Frontal cortex (tissue), 4 donors: ENCODE measurements around the gene BMERB1. TPM values are rescaled to one million over a fixed set of nuclear protein-coding genes. Genes with fewer than 3 reads are reported as not detected.
"Not testable (repeated sequence)": the region's sequence is repeated elsewhere in the genome, so short reads cannot be mapped to it uniquely, and the experiment has no call there.

Experiments
- DNase-seq, 2 donors: peaks; one replicate each; pipeline ENCODE4 v3.0.0; 2012; ENCODE audit warnings: low spot score in 2 of 2
- FAIRE-seq: peaks from 2 replicates; lab custom pipeline; 2012; peaks lifted over from hg19 to GRCh38; lab: Jason Lieb, UNC
- total RNA-seq: library from RNA; depleted of rRNA; stranded (reverse); fragments of >200 nt; gene quantifications from one replicate; pipeline ENCODE4 v1.2.3, GENCODE V29; 2014
- donor health status: control.
- donor health status: control.
- donor health status: control.

The BMERB1 gene
- total RNA-seq, 1 donor from 2014 or later, result 81.1 TPM

DNA sequence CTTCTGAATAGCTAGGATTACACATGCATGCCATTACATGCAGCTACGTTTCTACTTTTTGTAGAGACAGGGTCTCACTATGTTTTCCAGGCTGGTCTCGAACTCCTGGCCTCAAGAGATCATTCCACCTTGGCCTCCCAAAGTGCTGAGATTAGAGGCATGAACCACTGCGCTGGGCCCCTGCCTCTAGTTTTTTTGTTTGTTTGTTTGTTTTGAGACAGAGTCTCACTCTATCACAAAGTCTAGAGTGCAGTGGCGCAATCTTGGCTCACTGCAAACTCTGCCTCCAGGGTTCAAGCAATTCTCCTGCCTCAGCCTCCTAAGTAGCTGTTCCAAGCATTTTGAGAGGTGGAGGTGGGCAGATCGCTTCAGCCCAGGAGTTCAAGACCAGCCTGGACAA is 12.7 kb upstream of the BMERB1 start:
- FAIRE-seq, DNase-seq: not testable (repeated sequence)

DNA sequence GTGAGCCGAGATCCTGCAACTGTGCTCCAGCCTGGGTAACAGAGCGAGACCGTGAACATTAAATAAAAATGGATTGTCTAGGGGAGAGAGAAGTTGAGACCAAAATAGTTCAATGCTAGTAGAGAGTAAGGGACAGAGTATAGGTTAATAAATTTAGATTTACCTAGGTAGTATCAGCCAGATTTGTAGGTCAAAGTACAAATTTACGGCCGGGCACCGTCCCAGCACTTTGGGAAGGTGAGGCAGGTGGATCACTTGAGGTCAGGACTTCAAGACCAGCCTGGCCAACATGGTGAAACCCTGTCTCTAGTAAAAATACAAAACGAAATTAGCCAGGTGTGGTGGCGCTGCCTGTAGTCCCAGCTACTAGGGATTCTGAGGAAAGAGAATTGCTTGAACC is 12.2 kb upstream of the BMERB1 start:
- FAIRE-seq (no peak), DNase-seq (no peak)

DNA sequence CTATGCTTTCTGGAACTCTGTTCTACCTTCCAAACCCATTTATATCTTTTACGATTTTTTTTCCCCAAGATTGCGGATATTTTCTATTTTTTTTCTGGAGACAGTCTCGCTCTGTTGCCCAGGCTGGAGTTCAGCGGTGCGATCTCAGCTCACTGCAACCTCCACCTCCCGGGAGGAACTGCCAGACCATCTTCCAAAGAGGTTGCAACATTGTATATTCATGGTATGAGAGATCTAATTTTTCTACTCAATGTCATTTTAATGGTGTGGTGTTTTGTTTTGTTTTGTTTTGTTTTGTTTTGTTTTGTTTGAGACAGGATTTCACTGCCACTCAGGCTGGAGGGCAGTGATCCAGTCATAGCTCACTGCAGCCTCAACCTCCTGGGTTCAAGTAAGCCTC is 8.5 kb upstream of the BMERB1 start:
- DNase-seq (no peak), FAIRE-seq (no peak)

DNA sequence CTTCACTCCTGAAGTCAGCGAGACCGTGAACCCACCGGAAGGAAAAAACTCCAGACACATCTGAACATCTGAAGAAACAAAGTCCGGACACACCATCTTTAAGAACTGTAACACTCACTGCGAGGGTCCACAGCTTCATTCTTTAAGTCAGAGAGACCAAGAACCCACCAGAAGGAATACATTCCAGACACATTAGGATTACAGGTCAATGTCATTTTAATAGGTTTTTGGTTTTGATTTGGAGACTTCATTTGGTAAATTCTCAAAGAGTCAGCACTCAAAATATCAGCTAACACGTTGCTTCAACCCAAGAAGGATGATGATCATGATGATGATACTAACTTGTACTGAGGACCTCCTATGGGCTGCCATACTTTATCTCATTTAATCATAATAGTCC is 7.6 kb upstream of the BMERB1 start:
- FAIRE-seq (no peak), DNase-seq (no peak)

DNA sequence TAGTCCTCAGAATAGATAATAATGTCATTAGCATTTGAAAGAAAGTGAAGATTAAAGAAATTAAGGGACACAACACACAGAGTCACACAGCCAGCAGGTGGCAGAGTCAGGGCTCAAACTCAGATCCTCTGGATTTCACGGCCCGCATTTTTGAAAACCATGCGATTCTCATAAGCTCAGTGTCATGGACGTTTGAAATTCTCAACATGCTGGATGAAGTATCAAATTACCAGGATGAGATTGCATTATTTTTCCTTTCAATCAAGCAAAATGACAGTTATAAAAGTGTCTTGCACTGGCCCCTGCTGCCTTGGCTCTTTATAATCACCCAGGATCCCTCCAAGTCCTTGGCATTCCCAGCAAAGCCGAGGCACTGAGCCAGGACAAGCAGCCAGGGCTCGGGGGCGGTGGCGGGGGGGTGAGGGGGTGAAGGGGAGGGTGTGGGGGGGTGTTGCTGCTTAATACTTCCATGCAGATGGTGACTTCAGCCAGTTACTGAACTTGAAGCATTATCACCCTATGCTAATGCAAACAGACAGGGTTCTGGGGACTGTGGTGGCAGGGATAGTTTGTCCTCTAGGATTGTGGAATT is 6.6 kb upstream of the BMERB1 start:
- DNase-seq (peak; percentile 44 to 50), FAIRE-seq (peak; percentile 10)

DNA sequence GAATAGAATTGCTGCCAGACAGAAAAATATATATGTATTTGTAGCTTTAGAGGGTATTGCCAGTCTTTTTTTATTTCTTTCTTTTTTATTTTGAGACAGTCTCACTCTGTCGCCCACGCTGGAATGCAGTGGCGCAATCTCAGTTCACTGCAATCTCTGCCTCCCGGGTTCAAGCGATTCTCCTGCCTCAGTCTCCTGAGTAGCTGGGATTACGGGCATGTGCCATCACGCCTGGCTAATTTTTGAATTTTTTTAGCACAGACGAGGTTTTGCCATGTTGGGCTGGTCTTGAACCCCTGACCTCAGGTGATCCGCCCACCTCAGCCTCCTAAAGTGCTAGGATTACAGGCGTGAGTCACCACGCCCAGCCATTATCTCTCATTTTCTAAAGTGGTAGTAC is 3.5 kb upstream of the BMERB1 start:
- FAIRE-seq, DNase-seq: not testable (repeated sequence)

DNA sequence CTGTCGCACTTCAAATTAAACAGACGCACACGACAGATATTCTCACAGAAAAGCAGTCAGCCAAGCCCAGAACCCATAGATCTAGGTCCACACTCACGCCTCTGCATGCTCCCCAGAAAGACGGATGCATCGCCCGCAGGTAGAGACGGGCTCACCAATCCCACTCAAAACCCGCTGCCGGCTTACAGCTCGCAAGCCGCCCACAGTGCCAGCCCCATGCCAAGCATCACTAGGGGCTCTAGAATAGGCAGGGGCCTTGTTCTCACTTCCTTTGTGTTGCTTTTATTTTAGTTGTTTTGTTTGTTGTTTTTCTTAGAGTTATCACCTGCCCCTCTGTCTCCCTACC is 336 bp upstream of the BMERB1 start:
- DNase-seq (no peak), FAIRE-seq (no peak)

DNA sequence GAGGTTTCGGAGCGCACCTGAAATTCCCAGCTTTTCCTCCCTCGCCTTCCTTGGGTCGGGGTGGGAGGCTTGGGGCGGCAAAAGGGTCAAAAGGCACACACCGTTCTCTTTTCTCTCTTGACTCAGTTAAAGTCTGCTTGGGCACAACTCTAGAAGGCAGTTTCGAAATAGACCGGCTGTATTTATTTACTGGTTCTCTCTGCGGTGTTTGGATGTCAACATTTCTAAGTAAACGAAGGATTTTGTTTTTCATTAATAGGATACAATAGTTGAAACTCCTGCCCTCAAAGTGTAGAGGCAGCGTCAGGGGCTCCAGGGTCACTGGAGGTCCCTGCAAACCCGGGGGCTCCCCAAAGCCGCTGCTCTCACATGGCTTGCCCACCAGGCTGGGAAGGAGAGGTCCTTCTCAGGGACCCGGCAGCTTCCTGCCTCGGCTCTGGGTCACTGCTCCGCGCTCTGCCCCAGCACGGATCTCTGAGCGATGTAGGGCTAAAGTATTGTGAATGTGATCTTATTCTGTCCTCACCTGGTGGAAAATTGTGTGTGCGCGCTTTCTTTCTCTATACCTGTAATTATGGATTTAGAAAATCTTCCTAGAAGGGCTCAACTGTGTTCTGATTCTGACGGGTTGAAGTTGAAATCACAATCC is 952 bp downstream of the BMERB1 start:
- no peak for FAIRE-seq
- DNase-seq, result no peak

DNA sequence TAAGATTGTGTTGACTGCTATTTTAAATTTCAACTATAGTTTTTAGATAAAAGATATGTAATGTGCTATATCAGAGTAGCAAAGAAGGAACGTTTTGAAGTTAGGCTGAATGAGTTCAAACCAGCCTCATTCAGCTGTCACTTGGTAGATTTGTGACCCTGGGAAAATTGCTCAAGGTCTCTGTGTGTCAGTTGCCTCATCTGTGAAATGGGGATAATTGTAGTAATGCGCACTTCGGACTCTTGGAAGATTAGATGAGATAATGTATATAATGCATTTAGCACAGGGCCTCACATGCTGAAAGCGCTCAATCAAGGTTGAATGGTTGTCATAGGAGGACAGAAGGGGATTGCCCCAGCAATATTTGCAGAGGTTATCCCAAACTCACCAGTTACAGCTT is 4.7 kb downstream of the BMERB1 start:
- no peak for FAIRE-seq
- DNase-seq, result no peak

DNA sequence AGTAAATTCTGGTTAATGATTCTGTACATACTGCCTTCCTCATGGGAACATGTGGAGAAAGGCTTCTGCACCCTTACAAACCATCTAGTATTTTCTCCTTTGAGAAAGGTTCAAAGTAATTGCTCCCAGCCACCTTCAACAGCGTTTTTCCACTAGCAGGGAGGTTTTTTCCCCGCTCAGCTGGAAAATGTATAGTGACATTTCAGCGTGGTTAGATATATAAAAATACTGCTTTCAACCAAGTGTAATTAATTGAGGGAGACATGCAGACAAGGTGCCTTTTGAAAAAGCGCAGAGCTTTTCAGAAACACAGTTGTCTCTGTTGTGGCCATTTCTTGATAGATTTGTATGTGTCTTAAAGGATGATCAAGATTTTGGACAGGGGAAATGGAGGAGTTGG is 5.1 kb downstream of the BMERB1 start:
- DNase-seq, result no peak
- no peak for FAIRE-seq

DNA sequence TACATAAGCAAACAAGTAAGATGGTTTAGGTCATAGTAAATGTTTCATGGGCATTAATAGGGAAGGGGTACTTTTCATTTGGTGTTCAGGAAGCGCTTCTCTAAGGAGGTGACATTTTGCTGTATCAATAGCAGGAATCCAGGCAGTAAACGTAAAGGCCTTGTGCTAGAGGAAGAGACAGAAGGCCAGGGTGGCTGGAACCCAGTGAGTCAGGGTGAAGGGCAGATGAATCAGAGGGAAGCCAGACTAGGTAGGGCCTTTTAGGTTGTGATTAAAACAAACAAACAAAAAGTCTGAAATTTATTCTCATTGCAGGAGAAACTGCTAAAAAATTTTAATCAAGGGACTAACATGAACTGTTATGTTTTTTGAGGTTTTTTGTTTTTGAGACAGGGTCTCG is 6.5 kb downstream of the BMERB1 start:
- DNase-seq (no peak), FAIRE-seq (no peak)

DNA sequence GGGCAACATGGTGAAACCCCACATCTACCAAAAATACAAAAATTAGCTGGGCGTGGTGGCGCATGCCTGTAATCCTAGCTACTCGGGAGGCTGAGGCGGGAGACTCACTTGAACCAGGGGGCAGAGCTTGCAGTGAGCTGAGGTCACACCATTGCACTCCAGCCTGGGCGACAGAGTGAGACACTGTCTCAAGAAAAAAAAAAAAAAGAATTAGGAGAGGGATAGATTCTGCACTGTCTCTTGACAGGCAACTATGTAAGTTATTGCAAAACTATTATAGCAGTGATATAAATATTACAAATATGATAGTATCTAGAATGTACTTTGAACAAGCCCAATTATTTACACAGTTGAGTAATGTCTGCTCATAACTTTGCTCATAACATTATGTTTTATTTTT is 7.8 kb downstream of the BMERB1 start:
- DNase-seq, FAIRE-seq: not testable (repeated sequence)

DNA sequence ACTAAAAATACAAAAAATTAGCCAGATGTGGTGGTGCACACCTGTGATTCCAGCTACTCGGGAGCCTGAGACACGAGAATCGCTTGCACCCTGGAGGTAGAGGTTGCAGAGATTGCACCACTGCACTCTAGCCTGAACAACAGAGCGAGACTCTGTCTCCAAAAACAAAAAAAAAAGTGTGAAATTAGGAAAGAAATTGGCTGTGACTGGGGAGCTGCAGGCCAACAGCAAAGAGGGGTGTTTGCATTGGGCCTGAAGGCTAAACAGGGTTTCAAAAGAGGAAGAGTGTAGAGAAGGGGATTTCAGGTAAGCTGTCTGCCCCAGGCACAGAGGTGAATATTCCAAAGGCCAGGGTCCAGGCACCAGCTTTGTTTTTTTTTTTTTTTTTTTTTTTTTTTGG is 9.4 kb downstream of the BMERB1 start:
- FAIRE-seq, result no peak
- no peak for DNase-seq

DNA sequence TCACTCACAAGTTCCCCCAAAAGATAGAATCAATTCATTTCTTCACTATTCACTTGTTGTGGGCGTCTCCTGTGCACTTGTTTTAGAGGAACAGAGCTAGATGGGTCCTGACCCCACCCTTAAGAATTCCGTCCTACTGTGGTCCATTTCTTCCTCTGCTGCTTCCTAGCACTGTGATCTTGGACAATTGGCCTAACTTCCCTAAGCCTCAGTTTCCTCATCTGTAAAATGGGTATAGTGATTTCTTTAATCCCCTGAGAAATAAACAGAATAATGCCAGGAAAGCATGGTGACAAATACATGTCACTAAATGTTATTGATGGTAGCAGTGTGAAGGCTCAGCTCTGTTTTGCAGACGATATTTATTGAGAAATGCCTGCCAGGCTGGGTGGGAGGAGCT is 9.9 kb downstream of the BMERB1 start:
- FAIRE-seq (no peak), DNase-seq (no peak)

DNA sequence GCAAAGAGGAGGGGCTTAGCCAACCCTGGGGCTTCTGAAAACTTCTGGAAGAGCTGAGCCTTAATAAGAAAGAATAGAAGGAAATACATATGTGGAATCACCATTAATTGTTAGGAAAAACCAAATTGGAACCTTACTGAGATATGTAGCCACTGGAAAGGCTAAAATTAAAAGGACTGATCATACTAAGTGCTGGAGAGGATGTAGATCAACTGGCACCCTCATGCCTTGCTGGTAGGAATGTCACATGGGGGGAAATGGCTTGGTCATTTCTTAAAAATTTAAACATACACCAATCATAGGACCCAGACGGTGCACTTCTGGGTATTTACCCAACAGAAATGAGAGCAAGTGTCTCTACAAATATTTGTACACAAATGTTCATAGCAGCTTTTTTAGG is 11.1 kb downstream of the BMERB1 start:
- no peak for FAIRE-seq

DNA sequence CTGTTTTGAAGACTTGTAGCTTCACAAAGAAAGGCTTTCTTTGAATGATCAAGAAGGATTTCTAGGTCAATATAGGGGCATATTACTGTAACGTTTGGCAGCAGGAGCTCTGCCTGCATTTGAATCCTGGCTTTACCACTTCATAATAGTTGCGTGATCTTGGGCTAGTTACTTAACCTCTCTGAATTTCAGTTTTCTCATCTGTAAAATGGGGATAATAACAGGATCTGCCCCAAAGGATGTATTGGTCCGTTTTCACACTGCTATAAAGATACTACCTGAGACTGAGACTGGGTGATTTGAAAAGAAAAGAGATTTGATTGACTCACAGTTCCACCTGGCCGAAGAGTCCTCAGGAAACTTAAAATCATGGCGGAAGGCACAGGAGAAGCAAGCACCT is 12.5 kb downstream of the BMERB1 start:
- DNase-seq, result no peak
- FAIRE-seq, result no peak

More for the DNA sequence above, 11.1 kb downstream of the BMERB1 start:
- no peak for DNase-seq

DNA sequence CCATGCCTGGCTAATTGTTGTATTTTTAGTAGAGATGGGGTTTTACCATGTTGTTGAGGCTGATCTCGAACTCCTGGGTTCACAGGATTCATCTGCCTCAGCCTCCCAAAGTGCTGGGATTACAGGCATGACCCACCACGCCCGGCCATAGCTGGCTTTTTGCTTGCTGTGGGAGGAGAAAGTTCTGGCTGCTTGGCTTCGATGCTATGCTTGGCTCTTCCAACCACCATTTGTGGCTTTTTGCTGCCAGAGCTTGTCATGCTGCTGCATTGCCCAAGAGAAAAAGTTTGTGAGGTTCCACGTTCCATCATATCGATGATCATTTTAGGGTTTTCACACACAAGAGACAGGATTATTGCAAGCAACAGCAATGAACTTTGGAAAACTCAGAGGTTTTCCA is 16.2 kb downstream of the BMERB1 start:
- FAIRE-seq, result no peak
- DNase-seq, result no peak

DNA sequence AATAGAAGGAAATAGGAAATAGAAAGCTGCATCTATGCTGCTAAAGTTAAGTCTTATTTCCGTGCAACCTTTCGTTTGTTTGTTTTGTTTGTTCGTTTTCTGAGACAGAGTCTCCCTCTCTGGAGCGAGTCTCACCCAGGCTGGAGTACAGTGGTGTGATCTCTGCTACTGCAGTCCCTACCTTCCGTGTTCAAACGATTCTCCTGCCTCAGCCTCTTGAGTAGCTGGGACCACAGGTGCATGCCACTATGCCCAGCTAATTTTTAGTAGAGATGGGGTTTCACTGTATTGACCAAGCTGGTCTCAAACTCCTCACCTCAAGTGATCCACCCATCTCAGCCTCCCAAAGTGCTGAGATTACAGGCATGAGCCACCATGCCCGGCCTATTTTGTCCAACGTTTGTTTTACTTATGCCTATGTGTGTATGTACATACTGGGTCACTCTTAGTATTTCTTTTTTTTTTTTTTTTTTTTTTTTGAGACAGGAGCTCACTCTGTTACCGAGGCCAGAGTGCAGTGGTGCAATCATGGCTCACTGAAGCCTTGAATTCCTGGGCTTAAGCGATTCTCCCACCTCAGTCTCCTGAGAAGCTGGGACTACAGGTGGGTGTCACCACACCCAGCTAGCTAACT is 16.8 kb downstream of the BMERB1 start:
- no peak for FAIRE-seq
- no peak for DNase-seq

DNA sequence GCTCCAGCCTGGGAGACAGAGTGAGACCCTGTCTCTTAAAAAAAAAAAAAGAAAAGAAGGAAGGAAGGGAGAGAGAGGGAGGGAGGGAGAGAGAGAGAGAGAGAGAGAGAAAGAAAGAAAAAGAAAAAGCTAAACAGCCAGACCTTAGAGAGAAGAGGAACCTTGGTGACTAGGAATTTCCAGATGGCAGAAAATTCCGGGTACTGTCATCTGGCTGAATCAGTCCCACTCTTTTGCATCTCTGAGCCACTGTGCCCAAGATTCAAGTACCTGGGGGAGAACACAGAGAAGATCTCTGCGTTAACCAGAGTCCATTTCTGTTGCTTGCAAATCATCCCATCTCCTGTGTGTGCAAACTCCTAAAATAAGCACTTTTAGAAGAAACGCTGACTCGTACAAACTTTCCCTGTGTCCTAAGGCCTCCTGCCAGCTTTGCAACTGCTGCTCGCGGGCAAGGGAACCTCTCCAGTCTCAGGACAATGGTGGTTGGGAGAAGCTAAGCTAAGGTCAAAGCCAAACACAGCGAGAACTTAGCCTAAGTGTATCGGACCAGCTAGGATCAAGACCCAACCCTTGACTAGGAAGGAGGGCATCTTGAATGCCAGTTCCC is 18.0 kb downstream of the BMERB1 start:
- no peak for FAIRE-seq
- no peak for DNase-seq

DNA sequence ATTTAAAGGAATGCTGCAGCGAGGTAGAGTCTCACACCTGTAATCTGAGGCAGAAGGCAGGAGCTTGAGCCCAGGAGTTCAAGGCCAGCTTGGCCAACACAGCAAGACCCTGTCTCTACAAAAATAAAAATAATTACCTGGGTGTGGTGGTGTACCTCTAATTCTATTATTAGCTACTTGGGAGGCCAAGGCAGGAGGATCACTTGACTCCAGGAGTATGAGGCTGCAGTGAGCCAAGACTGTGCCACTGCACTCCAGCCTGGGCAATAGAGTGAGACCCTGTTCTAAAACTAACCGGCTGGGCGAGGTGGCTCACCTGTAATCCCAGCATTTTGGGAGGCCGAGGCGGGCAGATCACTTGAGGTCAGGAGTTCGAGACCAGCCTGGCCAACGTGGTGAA is 18.9 kb downstream of the BMERB1 start:
- DNase-seq, FAIRE-seq: not testable (repeated sequence)

DNA sequence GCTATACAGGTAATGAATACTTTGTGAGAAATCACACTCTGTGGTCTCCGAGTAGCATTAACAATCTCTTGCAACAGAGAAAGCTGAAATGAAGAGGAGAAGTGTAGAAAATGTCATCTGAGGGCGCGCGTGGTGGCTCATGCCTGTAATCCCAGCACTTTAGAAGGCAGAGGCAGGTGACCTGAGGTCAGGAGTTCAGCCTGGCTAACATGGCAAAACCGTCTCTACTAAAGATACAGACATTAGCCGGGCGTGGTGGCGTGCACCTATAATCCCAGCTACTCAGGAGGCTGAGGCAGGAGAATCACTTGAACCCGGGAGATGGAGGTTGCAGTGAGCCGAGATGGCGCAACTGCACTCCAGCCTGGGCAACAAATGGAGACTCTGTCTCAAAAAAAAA is 20.5 kb downstream of the BMERB1 start:
- DNase-seq, FAIRE-seq: not testable (repeated sequence)
